ENCODE data around the gene NSFL1C. TPM values are rescaled to one million over a fixed set of nuclear protein-coding genes. Genes with fewer than 3 reads are reported as not detected.

Gene NSFL1C
- total RNA-seq, 4 donors from 2014 or later, result 34.0 to 61.9 (median 57.5) TPM

DNA sequence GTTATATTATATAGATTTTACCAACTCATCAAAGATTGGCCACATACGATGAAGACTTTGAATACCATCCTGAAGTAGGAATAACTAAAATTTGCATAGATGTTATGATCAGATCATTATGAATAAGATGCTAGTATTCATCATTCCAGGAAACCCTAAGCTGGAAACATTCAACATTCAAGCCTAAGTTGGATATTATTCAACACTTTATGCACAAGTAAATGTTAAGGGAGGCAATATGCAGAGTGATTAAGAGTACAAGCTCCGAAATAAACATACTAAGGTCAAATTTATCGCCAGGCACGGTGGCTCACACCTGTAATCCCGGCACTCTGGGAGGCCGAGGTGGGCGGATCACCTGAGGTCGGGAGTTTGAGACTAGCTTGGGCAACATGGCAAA, 30.4 kb downstream of the NSFL1C start:
- no peak for ATAC-seq (ENCODE audit: low FRiP score)
- TF ChIP-seq, protein P1, sequence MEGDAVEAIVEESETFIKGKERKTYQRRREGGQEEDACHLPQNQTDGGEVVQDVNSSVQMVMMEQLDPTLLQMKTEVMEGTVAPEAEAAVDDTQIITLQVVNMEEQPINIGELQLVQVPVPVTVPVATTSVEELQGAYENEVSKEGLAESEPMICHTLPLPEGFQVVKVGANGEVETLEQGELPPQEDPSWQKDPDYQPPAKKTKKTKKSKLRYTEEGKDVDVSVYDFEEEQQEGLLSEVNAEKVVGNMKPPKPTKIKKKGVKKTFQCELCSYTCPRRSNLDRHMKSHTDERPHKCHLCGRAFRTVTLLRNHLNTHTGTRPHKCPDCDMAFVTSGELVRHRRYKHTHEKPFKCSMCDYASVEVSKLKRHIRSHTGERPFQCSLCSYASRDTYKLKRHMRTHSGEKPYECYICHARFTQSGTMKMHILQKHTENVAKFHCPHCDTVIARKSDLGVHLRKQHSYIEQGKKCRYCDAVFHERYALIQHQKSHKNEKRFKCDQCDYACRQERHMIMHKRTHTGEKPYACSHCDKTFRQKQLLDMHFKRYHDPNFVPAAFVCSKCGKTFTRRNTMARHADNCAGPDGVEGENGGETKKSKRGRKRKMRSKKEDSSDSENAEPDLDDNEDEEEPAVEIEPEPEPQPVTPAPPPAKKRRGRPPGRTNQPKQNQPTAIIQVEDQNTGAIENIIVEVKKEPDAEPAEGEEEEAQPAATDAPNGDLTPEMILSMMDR (IDR thresholded peaks at IDR 0.05), result no peak
- no peak for DNase-seq (ENCODE audit: low spot score)

DNA sequence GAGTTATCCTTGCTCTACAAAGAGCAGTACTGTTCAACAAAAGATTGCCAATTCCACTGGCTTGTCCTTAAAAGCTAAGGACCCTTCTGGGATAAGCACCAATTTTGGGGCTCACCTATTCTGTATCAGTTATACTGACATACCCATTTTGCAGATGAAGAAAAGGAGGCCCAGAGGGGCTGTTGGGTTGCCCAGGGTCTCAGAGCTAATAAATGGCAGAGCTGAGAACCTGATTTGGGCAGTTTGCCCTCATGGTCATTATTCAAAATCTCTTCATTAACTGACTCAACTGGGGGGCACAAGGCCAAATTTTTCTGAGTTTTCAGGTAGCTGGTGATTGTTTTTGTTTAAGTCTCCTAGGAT, 31.3 kb downstream of the NSFL1C start:
- DNase-seq (ENCODE audit: low spot score) (no peak), ATAC-seq (ENCODE audit: low FRiP score) (no peak)
- TF ChIP-seq, protein P1 (IDR thresholded peaks at IDR 0.05), result no peak

DNA sequence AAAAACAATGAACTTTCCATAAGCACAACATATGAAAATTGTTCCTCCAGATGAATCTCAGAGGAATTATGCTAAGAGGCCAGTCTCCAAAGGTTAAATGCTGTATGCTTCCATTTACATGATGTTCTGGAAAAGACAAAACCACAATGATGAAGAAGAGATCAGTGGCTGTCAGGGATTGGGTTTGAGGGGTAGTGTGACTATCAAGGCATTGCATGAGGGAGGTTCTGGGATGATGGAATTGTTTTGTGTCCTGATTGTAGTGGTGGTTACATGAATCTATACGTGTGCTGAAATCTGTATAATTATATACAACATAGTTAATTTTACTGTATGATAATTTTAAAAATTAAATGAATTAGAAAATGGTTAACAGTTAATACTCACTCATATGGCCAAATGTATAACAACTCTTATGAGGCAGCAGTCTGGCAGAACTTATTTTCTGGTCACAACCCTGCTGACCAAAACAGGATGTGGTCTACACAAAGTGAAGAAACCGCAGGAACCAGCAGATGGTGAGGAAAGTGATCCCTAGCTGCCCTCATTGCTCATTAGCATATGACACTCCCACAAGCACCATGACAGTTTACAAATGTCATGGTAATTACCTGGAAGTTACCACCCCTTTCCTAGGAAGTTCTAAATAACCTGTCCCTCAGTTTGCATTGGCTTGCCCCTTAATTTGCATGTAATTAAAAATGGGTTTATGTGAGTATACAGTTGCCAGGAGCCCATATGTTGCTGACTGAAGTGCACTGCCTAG, 31.9 kb downstream of the NSFL1C start:
- TF ChIP-seq, protein P1 (IDR thresholded peaks at IDR 0.05), result no peak
- no peak for ATAC-seq (ENCODE audit: low FRiP score)
- DNase-seq (ENCODE audit: low spot score), result no peak

DNA sequence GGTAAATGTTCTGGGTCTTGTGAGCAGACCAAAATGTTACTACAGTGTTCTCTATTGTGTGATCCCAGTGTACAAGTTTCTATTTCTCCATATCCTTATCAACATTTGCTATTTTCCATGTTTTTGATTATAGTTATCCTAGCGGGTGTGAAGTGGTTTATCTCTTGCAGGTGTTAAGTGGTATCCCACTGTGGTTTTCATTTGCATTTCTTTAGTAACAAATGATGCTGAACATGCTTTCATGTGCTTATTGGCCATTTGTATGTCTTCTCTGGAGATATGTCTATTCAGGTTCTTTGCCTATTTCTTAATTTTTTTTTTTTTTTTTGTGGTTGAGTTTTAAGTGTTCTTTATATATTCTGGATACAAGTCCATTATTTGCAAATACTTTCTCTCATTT, 35.5 kb downstream of the NSFL1C start:
- no peak for DNase-seq (ENCODE audit: low spot score)
- ATAC-seq (ENCODE audit: low FRiP score), result no peak
- TF ChIP-seq, protein P1 (IDR thresholded peaks at IDR 0.05), result no peak

DNA sequence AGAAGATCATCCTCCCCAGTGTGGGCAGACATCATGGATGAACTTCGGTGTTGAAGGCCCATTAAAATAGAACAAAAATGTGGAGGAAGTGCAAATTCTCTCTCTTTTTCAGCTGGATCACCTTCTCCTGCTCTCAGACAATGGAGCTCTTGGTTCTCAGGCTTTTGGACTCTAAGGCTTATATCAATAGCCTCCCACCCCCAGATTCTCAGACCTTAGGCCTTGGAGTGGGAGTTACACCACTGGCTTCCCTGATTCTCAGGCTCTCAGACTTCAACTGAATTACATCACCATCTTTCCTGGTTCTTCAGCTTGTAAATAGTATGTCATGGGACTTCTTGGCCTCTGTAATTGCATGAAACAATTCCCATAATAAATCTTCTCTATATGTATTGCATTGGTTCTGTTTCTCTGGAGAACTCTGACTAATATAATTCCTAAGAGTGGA, 36.6 kb downstream of the NSFL1C start:
- DNase-seq (ENCODE audit: low spot score) (no peak), ATAC-seq (ENCODE audit: low FRiP score) (peak; percentile 19)
- TF ChIP-seq, protein P1 (IDR thresholded peaks at IDR 0.05), result no peak

DNA sequence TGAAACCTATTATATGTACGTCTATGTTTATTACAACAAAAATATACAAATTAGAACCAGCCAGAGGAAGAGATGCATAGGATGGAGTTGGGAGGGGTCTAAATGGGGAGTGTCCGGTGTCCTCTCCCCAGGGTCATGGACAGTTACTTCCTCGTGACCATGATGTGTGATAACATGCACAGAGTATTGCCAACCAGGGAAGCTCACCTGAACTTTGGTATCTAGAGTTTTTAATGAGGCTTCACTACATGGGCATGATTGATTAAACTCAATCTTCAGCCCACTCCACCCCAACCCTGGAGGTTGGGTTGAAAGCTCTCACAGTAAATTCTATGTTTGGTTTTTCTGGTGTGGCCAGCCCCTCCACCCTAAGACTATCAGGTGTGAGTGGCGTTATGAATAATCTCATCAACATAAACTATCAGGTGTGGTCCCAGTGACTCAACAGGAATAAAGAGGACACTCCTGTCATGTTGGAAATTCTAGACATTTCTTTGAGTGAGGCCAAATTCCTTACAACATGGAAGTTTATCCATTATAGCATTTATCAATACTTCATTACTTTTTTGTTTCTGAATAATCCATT, 37.4 kb downstream of the NSFL1C start:
- no peak for ATAC-seq (ENCODE audit: low FRiP score)
- TF ChIP-seq, protein P1 (IDR thresholded peaks at IDR 0.05), result no peak

More for the DNA sequence above, 37.4 kb downstream of the NSFL1C start:
- DNase-seq (ENCODE audit: low spot score), result no peak
